HG02763 (cell line): ENCODE results near the gene BARHL1.
"Not testable (repeated sequence)": the region's sequence is repeated elsewhere in the genome, so short reads cannot be mapped to it uniquely, and the experiment has no call there.

Experiments used
- ATAC-seq: cut with Tn5 transposase; IDR thresholded peaks from one replicate; pipeline ENCODE4 v1.9.1; 2021; ENCODE audit warnings: mild to moderate bottlenecking, moderate library complexity; ENCODE audit not compliant: unreplicated experiment

The BARHL1 gene

GRCh38 chr9:132556235-132556634, 26.2 kb upstream of the BARHL1 start:
- no peak for ATAC-seq

- ATAC-seq = no peak
Measured at GRCh38 chr9:132556714-132557113, 25.7 kb upstream of the BARHL1 start.

GRCh38 chr9:132557159-132557558, 25.2 kb upstream of the BARHL1 start:
- no peak for ATAC-seq

- no peak for ATAC-seq
Measured at GRCh38 chr9:132559711-132560110, 22.7 kb upstream of the BARHL1 start.

GRCh38 chr9:132560616-132561202, 21.7 kb upstream of the BARHL1 start:
- no peak for ATAC-seq

GRCh38 chr9:132562306-132562573, 20.2 kb upstream of the BARHL1 start:
- ATAC-seq = no peak

GRCh38 chr9:132564526-132564925, 17.9 kb upstream of the BARHL1 start:
- ATAC-seq = no peak

GRCh38 chr9:132568787-132569186, 13.6 kb upstream of the BARHL1 start:
- not testable (repeated sequence) for ATAC-seq

- no peak for ATAC-seq
Measured at GRCh38 chr9:132571806-132572600, 10.4 kb upstream of the BARHL1 start.

GRCh38 chr9:132572921-132573320, 9.5 kb upstream of the BARHL1 start:
- ATAC-seq = no peak

GRCh38 chr9:132575005-132575609, 7.3 kb upstream of the BARHL1 start:
- no peak for ATAC-seq

GRCh38 chr9:132575811-132576210, 6.6 kb upstream of the BARHL1 start:
- ATAC-seq = no peak

- no peak for ATAC-seq
Measured at GRCh38 chr9:132577119-132577518, 5.3 kb upstream of the BARHL1 start.

- no peak for ATAC-seq
Measured at GRCh38 chr9:132578367-132578932, 4.0 kb upstream of the BARHL1 start.

- ATAC-seq = no peak
Measured at GRCh38 chr9:132579427-132579798, 3.0 kb upstream of the BARHL1 start.

- ATAC-seq = no peak
Measured at GRCh38 chr9:132582786-132583583, 579 bp downstream of the BARHL1 start.

GRCh38 chr9:132583584-132584304, 1.3 kb downstream of the BARHL1 start:
- no peak for ATAC-seq

GRCh38 chr9:132584601-132585560, 2.5 kb downstream of the BARHL1 start:
- no peak for ATAC-seq

- no peak for ATAC-seq
Measured at GRCh38 chr9:132585954-132586829, 3.8 kb downstream of the BARHL1 start.
